Measurements from ENCODE around the gene MERTK.

DNA sequence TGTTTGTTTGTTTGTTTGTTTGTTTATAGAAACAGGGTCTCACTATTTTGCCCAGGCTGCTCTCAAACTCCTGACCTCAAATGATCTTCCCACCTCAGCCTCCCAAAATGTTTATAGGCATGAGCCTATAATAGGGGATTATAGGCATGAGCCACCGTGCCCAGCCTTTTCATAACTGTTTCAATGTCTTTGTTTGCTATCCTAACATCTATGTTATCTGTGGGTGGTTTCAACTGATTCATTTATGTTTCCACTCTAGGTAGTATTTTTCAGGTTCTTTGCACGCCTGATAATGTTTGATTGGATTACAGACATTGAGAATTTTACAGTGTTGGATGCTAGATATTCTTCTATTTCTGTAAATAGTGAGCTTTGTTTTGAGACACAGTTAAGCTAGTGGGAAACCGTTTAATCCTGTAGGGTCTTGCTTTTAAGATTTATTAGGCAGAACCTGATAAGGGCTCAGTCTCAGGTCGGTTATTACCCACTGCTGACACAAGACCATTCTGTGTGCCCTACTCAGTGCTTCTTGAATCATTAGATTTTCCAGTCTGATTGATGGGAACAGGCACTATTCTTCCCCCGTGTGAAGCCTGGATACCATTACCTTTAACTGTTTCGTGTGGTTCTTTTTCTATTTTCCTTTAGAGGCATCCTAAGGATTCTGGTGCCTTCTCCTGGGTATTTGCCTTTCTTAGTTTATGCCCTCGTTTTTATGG lies 80.2 kb downstream of the MERTK start:
- TF ChIP-seq, protein P1, sequence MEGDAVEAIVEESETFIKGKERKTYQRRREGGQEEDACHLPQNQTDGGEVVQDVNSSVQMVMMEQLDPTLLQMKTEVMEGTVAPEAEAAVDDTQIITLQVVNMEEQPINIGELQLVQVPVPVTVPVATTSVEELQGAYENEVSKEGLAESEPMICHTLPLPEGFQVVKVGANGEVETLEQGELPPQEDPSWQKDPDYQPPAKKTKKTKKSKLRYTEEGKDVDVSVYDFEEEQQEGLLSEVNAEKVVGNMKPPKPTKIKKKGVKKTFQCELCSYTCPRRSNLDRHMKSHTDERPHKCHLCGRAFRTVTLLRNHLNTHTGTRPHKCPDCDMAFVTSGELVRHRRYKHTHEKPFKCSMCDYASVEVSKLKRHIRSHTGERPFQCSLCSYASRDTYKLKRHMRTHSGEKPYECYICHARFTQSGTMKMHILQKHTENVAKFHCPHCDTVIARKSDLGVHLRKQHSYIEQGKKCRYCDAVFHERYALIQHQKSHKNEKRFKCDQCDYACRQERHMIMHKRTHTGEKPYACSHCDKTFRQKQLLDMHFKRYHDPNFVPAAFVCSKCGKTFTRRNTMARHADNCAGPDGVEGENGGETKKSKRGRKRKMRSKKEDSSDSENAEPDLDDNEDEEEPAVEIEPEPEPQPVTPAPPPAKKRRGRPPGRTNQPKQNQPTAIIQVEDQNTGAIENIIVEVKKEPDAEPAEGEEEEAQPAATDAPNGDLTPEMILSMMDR (conservative IDR thresholded peaks at IDR 0.05): no peak
- TF ChIP-seq ZFX (IDR thresholded peaks at IDR 0.05): no peak

Data from C4-2B (cell line).